Brain pericyte (primary cell): ENCODE measurements around the gene GMEB2.
"Not testable (repeated sequence)": the region's sequence is repeated elsewhere in the genome, so short reads cannot be mapped to it uniquely, and the experiment has no call there.

Source experiments
- DNase-seq: peaks from one replicate; pipeline ENCODE4 v3.0.0-alpha.2; 2012; ENCODE audit warnings: low read depth, low spot score

Gene GMEB2, protein sequence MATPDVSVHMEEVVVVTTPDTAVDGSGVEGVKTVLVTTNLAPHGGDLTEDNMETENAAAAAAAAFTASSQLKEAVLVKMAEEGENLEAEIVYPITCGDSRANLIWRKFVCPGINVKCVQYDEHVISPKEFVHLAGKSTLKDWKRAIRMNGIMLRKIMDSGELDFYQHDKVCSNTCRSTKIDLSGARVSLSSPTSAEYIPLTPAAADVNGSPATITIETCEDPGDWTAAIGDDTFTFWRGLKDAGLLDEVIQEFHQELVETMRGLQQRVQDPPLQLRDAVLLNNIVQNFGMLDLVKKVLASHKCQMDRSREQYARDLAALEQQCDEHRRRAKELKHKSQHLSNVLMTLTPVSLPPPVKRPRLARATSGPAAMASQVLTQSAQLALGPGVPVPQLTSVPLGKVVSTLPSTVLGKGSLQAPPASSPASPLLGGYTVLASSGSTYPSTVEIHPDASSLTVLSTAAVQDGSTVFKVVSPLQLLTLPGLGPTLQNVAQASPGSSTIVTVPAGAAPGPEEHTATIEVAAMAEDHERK

DNA sequence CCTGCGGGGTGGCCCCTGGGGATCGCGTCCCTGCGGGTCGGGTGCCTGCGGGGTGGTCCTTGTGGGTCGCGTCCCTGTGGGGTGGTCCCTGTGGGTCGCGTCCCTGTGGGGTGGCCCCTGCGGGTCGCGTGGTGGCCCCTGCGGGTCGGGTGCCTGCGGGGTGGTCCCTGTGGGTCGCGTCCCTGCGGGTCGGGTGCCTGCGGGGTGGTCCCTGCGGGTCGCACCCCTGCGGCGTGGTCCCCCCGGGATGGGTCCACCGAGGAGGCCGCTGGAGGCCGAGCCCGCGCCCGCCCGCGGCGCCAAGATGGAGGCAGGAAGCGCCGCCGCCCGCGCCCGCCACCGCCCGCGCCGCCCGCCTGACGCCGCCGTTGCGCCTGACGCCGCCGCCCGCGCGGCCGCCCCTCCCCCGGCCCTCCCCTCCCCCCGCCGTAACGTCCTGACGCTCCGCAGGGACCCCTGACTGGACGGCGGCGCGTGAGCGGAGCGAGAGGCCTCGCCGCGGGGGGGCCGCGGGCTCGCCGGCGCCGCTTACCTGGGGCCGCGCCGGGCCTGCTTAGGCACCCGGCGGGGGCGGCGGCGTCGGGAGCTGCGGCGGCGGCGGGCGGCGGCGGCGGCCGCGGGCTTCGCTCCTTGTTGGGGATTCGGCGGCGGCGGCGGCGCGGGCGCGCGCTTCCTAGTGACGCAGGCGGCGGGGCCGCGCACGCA is at the start of gene GMEB2:
GMEB2 (minus strand) TSS at position 678 of the 705 bp plus-strand sequence. CDS start 7,704 bp downstream, outside the sequence.
- no peak for DNase-seq

- no peak for DNase-seq
These were observed 48.9 kb upstream of the GMEB2 start for GRCh38 chr20:63675681-63676368.

- DNase-seq = no peak
These were observed 47.0 kb upstream of the GMEB2 start for GRCh38 chr20:63673951-63674350.

GRCh38 chr20:63672666-63673065 is 45.8 kb upstream of the GMEB2 start:
- DNase-seq = no peak

GRCh38 chr20:63671695-63672094 is 44.8 kb upstream of the GMEB2 start:
- not testable (repeated sequence) for DNase-seq

DNA sequence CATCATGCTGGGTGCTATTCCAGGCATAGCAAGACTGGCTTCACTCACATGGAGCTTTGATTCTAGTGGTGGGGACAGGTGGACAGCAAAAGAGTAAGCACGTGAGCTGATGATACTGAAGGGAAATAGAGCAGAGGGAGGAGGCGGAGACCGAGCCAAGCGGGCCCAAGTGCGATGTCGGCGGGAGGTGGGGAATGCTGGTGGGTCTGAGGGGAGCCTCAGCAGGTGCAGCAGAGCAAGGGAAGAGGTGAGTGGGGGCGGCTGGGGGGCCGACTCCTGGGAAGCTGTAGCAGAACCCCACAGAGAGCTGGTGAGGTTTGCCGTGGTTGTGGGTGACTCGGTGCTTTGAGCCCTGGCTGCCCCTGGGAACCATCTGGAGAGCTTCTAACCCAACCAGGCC is 41.5 kb upstream of the GMEB2 start:
- DNase-seq = no peak

DNA sequence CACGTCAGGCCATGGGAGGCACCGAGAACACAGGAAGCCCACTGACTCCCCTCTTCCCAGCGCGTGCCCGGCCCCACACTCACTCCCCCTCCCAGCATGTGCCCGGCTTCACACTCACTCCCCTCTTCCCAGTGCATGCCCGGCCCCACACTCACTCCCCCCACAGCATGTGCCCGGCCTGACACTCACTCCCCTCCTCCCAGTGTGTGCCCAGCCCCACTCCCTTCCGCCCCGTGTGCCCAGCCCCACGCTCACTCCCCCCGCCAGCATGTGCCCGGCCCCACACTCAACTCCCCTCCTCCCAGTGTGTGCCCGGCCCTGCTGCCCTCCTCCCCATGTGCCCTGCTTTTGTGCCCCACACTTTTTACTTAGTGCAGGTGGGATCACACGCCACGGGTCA is 41.0 kb upstream of the GMEB2 start:
- no peak for DNase-seq

GRCh38 chr20:63665708-63666107 is 38.8 kb upstream of the GMEB2 start:
- DNase-seq = no peak

DNA sequence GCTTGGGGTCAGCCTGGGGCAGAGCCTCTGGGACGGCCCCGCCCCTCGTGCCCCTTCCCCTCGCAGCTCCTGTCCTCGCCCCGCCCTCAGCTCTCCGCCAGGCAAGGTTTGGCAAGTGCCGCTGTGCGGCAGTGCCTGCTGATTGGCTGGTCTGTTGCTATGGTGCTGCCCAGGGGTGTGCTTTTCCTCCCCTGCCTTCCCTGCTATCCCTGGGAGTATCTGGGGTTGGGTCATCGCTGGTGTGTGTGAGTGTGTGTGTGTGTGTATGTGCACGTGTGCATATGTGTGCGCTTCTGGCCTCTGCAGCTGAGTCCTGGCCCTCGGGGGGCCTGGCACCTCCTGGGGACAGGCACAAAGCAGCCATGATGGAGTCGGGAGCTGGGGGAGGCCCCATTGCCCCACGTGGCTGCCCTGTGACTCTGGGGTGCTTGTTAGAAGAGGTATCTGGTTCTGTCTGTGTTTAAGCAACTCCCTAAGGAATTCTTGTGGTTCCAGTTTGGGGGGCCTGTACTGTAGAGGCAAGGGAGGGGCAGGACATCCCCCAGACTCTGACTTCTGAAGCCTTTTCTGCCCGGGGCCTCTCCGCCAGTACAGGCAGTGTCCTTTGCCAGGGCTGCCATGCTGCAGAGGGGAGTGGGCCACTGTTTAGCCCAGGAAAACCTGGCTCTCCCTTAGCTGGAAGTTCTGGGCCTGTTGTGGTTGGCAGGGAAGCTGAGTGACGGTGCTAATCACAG is 38.1 kb upstream of the GMEB2 start:
- no peak for DNase-seq

DNA sequence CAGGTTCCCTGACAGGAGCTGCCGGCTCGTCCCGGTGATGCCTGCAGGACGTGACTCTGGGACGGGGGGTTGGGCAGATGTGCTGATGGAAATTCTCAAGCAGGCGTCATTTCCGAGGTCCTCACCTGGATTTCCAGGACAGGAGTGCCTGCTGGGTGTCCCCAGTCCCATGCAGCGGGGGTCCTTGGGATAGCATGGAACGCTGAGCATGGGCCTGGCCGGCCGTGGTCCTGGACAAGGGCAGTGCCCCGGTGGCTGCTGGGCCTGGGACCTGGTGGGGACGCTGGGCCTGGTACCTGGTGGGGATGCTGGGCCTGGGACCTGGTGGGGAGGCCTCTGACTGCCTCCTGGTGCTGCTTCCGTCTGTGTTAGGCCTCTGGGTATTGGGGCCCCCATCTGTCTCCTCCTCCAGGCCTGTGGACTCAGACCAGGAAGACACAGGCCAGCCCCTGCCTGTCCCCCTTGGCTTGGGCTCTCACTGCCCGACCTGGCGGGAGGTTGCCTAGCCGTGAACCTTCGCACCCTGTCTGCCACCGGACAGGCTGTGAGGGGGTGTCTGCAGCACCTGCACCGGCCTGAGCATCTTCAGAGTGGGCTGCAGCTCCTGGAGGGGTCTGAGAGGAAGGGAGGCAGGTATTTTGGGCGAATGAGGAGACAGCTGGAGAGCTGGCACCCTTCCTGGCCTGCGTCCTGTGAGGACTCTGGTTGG is 37.4 kb upstream of the GMEB2 start:
- no peak for DNase-seq

DNA sequence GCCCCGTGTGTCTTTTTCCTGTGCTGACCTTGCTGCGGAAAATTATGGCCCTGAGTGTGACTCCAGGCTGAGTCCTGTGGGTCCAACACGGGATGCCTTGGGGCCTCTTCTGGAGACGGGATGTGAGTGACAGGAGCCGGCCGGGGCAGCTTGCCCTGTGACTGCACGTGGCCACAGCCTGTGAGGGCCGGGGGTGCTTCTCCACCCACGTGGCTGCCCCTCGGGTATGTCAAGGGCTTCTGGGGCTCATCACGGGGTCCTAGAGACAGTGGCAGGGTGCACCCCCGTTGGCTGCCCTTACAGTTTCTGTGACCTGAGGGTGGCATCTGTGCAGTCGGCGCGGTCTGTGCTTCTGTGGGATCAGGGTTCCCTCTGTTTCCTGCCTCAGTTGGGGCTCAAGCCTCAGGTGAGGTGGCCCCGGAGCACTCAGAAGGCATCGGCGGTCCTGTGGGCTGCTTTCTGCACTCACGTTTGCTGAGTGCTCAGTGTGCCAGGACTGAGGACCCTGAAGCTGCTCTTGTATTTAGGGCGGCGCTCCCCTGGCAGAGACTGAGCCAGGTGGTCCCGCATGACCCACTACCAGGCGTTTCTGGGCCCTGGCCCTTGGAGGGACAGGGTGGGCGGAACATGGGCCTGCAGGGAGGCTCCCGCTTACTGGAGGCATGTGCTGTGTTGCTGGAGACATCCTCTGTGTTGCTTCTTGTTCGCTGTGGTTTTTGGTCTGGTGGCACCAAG is 36.6 kb upstream of the GMEB2 start:
- no peak for DNase-seq

DNA sequence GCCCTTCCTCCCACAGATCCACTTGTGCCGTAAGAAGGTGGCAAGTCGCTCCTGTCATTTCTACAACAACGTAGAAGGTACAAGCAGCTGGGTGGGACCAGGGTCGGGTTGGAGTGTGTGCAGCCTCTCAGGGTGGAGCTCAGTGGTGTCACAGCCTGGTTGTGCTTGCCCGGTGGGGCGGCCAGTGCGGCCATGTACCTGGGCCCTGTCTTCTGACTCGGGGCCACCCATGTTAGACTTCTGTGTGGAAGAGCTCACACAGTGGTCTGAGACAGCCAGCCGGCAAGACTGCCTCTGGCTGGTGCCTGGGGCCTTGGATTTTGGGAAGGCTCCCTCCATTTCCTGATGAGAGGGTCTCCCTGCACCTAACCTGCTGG is 35.9 kb upstream of the GMEB2 start:
- DNase-seq = no peak

- DNase-seq = no peak
These were observed 35.3 kb upstream of the GMEB2 start for GRCh38 chr20:63661959-63662812.

GRCh38 chr20:63661108-63661507 is 34.2 kb upstream of the GMEB2 start:
- no peak for DNase-seq

- no peak for DNase-seq
These were observed 33.7 kb upstream of the GMEB2 start for GRCh38 chr20:63660622-63661021.

GRCh38 chr20:63660174-63660573 is 33.3 kb upstream of the GMEB2 start:
- DNase-seq = not testable (repeated sequence)

DNA sequence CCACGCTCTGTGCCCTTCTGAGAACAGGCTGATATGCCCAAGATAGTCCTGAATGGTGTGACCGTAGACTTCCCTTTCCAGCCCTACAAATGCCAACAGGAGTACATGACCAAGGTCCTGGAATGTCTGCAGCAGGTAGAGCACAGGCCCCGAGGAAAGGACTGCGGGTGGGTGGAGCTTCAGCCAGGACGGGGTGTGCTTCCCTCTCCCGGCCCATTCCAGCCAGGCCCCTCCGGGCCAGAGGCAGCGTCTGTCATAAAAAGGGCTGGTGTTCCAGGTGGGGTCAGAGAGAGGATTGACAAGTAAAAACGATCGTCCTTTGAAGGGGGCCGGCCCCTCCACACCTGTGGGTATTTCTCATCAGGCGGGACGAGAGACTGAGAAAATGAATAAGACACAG is 32.5 kb upstream of the GMEB2 start:
- no peak for DNase-seq

GRCh38 chr20:63658749-63659187 is 31.9 kb upstream of the GMEB2 start:
- DNase-seq = no peak
